ENCODE data around the gene KIAA0586. TPM values are rescaled to one million over a fixed set of nuclear protein-coding genes. Genes with fewer than 3 reads are reported as not detected.

The KIAA0586 gene
- total and polyA plus RNA-seq, 2 donors (not counting 3 experiments of a cell fraction or from before 2014, with no cell fraction given) = 7.4 to 25.9 TPM

DNA sequence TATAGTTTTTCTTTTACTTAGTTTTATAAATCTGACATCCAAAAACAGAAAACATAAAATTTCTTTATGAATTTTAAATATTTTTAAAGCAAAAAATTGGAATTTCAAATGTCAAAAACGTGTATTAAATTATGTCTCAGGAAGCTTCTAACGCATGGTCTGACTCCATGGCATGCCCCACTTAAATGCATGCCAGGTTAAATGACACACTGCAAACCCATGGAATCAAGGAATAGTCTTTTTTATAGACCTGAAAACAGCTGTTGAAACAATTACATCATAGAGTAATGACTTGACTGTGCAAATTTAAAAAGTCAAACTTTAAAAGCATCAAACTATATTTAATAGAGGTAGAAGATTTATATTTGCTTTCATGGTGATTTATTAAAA is 114.1 kb downstream of the KIAA0586 start:
- Histone ChIP-seq H3K27ac (ENCODE audit: insufficient read depth, low read depth, low read length) (no peak overlapping the region), H3K9me3 (replicated peaks; ENCODE audit: control insufficient read depth, insufficient read depth, low read length) (no peaks in the 10 kb centered on the region), H3K4me3 (replicated peaks in 1 of 3; ENCODE audit: insufficient read depth in 1 of 3, low read depth in 1 of 3, low read length in 3 of 3) (no peak overlapping the region), H3K36me3 (ENCODE audit: control insufficient read depth in 2 of 2, extremely low read depth in 1 of 2, insufficient read depth in 2 of 2, low read length in 2 of 2) (no peaks in the 10 kb centered on the region), H3K4me2 (ENCODE audit: insufficient read depth, low read length) (no peak overlapping the region), H4K20me1 (replicated peaks; ENCODE audit: control insufficient read depth, extremely low read depth, insufficient read depth, low read length) (no peaks in the 10 kb centered on the region), H3K9ac (replicated peaks; ENCODE audit: extremely low read depth, insufficient read depth, low read length) (no peak overlapping the region), H3K27me3 (ENCODE audit: control insufficient read depth in 2 of 2, insufficient read depth in 2 of 2, low read length in 2 of 2) (no peaks in the 10 kb centered on the region), H3K4me1 (ENCODE audit: control insufficient read depth, extremely low read depth, insufficient read depth, low read length) (no peaks in the 10 kb centered on the region), H3K79me2 (ENCODE audit: control insufficient read depth, insufficient read depth, low read length) (no peaks in the 10 kb centered on the region), H2AFZ (ENCODE audit: low read depth, low read length) (no peak overlapping the region), H3K9me1 (replicated peaks; ENCODE audit: control insufficient read depth, extremely low read depth, insufficient read depth, low read length) (no peaks in the 10 kb centered on the region)
- dilution Hi-C loops (cut with MboI; ENCODE audit: extremely low pct_ligation_motif_present, low sequenced_read_pairs) = no loop called here
- TF ChIP-seq EZH2 (IDR thresholded peaks at IDR 0.05; ENCODE audit: borderline replicate concordance, low read depth, low read length, severe bottlenecking) = no peak
- no peak for TF ChIP-seq MYC (IDR thresholded peaks at IDR 0.05; ENCODE audit: low read depth, low read length)
- TF ChIP-seq, protein P1, sequence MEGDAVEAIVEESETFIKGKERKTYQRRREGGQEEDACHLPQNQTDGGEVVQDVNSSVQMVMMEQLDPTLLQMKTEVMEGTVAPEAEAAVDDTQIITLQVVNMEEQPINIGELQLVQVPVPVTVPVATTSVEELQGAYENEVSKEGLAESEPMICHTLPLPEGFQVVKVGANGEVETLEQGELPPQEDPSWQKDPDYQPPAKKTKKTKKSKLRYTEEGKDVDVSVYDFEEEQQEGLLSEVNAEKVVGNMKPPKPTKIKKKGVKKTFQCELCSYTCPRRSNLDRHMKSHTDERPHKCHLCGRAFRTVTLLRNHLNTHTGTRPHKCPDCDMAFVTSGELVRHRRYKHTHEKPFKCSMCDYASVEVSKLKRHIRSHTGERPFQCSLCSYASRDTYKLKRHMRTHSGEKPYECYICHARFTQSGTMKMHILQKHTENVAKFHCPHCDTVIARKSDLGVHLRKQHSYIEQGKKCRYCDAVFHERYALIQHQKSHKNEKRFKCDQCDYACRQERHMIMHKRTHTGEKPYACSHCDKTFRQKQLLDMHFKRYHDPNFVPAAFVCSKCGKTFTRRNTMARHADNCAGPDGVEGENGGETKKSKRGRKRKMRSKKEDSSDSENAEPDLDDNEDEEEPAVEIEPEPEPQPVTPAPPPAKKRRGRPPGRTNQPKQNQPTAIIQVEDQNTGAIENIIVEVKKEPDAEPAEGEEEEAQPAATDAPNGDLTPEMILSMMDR (IDR thresholded peaks at IDR 0.05; ENCODE audit: extremely low read depth in 1 of 2, insufficient read depth in 1 of 2, low read depth in 1 of 2, low read length in 2 of 2) = no peak
- no peak for TF ChIP-seq GATA2 (IDR thresholded peaks at IDR 0.05; ENCODE audit: insufficient read depth, insufficient read length, low read depth, low read length)
- no peak for TF ChIP-seq POLR2AphosphoS5 (IDR thresholded peaks at IDR 0.05; ENCODE audit: insufficient read depth, low read depth, low read length)
- TF ChIP-seq, protein P2, sequence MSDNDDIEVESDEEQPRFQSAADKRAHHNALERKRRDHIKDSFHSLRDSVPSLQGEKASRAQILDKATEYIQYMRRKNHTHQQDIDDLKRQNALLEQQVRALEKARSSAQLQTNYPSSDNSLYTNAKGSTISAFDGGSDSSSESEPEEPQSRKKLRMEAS (IDR thresholded peaks at IDR 0.05; ENCODE audit: insufficient read depth, insufficient read length) = no peak
- TF ChIP-seq JUN (IDR thresholded peaks at IDR 0.05; ENCODE audit: borderline replicate concordance, insufficient read depth, insufficient read length, low read depth) = no peak
- no peak for TF ChIP-seq POLR2A (IDR thresholded peaks at IDR 0.05; ENCODE audit: low read depth, low read length)
- TF ChIP-seq FOS (IDR thresholded peaks at IDR 0.05; ENCODE audit: borderline replicate concordance, insufficient read depth, low read length) = no peak
- DNase-seq (ENCODE audit: low read depth, low spot score) = no peak
- no peak for FAIRE-seq
- CTCF ChIA-PET = interaction anchor here (1.0 kb wide), 1 partner anchor 40 kb away, joined by 3 read pairs; no protein-coding TSS in a partner anchor
- POLR2A ChIA-PET = no interaction called here
- intact Hi-C loops (cut with micrococcal nuclease) = no loop called here
- BruUV-seq (replicated peaks) = no TSS peak
